Islet precursor cell (in vitro differentiated cells): Measurements from ENCODE around the gene NRN1.
"Not testable (repeated sequence)": the region's sequence is repeated elsewhere in the genome, so short reads cannot be mapped to it uniquely, and the experiment has no call there.

ENCODE experiments used
- DNase-seq: peaks from one replicate; pipeline ENCODE4 v3.0.0-alpha.2; 2018

The NRN1 gene

DNA sequence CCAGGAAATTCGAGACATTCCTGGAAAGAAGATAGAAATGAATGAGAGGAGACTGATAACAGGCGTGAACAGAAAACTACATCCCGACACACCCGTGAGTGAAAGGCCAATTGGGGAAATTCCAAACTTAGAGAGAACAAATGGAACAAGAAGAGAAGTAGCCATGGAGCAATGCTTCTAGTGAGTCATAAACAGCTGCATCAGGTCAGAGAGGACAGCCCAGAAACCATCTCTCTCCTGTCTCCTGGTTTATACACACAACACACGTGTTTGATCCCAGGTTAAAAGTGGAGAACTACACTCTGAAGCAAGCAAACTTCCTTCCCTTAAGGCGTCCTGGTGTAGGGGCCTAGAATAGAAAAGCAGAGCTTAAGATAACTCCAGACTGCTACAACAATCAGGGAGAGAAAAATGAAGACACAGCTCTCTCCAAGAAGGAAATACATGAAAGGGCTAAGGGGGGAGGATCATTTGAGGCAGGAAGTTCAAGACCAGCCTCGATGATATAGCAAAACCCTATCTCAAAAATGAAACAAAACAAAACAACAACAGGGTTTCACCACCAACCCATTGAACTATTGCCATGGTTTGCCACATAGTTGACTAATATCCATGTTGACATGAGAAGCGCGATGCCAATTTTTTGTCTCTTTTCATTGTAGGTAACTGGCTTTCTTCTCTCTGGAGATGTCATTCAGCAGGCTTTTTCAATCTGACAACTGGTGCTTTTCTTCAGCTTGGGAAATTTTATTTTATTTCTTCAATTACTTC lies 26.9 kb downstream of the NRN1 start:
- no peak for DNase-seq

DNA sequence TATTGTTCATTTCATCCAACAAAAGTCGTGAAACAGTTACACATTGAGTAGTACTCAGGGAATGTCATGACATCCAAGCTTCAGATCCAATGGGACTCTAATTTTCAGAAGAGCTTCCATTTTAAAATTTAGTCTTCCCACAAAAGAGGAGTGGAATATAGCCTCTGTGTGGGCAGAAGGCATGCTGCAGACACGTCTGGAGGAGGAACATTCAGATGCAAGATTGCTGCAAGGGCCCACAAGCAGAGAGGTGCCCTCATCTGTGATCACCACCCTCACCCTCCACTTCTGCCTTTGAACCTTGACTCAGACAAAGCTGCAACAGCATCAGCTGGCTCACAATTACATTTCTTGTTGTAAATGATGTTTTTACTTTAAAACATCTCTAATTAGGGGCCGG lies 29.9 kb downstream of the NRN1 start:
- no peak for DNase-seq

DNA sequence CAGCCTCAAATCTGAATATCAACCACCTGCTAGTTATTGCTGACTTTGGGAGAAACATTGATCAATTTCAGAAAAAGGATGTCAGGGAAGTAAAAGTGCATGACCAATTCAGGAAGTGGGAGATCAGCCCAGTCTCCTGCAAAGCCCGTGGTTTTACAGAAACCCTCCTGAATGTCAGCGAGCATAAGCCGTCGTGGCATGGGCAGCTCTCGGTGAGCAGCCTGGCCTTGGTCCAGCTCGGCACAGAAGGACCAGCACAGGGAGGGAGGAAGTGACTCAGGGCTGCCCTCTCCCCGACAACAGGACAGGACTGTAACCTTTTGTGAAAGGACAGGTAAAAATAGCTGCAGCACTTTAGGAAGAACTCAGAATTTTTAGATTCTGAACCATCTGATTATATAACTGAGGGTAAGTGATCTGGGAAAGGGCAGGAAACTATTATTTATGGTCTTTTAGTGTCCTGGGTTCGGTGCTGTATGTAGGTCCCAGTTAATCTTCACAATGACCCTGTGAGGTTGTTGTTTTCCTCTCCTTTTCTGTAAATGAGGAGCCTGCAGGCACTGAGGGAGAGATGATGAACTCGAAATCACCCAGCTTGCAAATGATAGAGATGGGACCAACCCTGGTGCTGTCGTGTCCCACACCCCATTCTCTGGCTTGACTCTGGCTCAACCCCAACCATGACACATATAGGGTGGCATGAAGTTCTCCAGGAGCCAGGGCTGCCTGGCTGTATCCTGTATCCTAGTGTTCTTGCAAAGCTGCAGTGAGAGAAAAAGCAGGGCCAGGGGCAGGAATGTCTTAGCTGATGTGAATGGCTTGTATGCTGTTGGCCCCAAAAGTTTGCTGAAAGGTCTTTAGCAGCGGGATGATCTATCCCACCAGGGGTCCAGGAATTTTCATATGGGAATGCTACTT lies 37.6 kb downstream of the NRN1 start:
- no peak for DNase-seq

DNA sequence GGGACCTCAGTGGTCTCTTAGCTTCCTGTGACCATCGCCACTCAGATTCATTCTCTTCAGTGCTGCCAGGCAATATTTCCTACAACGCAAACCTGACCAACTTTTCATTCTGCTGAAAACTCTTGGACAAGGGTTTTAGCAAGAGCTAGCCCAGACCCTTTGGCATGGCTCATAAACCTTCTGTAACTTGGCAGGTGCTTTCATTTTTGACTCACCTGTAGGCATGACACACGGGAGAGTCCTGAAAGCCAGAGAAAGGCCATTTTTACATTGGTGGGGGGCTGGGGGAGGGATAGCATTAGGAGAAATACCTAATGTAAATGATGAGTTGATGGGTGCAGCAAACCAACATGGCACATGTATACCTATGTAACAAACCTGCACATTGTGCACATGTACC lies 38.7 kb downstream of the NRN1 start:
- not testable (repeated sequence) for DNase-seq

DNA sequence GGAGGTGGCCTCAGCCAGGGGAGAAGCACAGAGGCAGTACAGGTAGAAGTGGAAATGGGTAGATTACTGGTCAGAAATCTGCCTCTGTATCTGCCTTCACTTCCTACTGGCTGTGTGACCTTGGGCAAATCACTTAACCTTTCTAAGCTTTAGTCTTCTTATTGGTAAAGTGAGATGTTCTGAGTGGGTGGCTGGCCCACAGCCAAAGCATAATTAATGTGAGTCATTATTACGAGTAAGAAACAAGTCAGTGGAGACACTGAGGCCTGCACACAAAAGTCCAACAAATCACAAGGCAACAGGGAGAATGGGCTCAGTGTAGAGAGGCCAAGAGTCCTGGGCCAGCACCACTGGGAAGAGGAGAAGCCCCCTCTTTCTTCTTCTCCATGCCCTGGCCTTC lies 39.1 kb downstream of the NRN1 start:
- DNase-seq: no peak

DNA sequence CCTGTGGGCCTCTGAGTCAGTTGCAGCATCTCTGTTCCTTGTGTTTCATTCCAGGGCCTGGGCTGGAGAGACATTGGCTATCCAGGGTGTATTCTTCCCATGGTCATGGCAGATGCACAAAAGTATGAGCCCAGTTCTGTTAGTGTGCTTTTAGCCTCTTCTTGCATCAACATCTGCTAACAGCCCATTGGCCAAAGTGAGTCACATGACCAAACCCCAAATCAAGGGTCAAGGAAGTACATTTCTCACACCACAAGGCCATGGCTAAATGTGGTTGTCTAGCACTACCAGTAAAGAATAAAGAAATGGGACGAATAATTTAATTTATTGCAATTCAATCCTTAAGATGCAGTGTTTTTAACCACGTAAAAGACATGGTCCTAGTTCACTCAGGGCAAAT lies 43.9 kb downstream of the NRN1 start:
- no peak for DNase-seq

DNA sequence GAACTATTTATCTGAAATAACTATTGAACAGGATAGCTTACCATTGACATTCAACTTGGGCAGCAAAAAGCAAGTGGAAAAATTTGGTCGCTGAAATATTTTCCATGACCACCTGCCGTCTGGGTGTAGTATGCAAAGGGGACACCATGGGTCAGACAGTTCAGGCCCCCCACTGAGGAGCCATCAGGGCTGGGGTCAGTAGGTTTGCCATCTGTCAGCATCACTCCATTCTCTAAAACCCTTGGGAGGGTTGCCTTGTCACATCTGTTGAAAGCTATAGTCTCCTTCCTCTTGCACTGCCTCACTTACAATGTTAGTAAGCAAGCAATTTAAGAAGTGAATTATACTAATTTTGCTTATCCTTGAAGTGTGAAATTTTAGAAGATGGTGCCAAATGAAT lies 44.9 kb downstream of the NRN1 start:
- DNase-seq: no peak

DNA sequence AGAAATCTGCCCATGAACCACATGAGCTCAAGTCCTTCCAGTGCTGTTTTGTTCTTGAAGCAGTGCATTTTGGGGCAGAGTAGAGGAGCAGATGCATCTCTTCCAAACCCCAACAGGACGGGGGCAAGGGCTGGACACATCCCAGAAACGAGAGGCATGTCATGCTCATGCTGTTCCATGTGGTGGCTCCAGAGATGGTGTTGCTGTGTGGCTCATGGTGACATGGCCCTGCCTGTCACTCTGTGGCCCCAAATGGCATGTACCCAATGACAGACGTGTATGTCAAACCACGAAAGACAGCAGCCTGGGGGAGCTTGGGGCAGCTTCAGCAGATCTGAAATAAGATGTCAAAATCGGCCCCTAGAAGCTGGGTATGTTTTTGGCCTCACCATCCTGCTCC lies 46.3 kb downstream of the NRN1 start:
- no peak for DNase-seq

DNA sequence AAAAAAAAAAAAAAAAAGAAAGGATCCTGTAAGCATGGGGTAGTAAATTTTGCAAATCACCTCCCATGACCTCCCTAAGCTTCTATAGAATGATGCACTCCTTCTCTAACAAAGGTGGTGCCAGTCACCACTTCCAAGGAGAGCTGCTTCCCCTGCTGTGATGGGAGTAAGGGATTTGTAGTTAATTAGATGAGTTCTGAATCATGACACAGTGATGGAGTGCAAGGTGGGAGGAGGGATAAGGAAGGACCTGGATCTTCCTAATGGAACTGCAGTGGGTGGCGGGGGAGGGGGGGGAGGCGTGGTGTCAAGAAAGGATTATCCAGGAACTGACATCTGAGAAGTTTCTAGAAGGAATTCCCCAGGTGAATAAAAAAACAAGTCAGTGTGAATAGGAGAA lies 47.8 kb downstream of the NRN1 start:
- no peak for DNase-seq

DNA sequence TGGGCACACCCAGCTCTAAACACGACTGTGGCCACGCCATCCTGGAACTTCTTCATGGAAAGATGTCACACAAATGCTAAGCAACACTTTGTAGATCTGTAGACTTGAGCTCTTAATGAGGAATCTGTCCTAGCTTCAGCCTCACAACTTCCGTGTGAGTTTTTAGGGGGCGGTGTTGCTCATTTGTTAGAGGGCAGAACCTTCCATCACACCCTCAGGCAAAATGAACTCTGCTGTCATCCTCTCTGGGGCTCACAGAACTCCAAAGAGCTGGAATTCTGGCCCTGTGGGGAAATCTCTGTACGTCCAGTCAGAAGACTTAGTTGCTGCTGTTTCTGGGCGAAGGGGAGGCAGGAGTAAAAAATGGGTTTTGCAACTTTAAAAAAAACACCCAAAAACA lies 49.8 kb downstream of the NRN1 start:
- DNase-seq: peak; percentile 66

DNA sequence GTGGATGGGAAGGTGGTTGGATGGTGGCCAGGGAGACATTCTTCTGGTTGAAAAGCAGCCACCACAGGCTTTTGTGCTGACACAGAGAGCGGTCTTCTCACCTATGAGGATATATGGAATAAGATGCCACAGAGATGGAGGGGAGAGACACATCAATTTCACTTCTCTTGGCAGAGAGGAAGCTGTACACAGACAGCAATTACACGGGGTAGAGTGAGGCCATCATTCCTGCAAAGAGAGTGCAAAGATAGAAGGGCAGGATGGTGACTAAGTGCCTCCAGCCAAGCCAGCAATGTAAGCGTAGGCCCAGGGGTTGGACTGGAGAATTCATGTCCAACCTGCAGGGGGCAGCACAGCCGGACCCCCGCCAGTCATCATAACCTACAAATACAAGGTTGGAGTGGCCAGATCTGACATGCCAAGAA lies 56.4 kb downstream of the NRN1 start:
- DNase-seq: peak; percentile 78
